ENCODE results near the gene TAS1R1.

The TAS1R1 gene

DNA sequence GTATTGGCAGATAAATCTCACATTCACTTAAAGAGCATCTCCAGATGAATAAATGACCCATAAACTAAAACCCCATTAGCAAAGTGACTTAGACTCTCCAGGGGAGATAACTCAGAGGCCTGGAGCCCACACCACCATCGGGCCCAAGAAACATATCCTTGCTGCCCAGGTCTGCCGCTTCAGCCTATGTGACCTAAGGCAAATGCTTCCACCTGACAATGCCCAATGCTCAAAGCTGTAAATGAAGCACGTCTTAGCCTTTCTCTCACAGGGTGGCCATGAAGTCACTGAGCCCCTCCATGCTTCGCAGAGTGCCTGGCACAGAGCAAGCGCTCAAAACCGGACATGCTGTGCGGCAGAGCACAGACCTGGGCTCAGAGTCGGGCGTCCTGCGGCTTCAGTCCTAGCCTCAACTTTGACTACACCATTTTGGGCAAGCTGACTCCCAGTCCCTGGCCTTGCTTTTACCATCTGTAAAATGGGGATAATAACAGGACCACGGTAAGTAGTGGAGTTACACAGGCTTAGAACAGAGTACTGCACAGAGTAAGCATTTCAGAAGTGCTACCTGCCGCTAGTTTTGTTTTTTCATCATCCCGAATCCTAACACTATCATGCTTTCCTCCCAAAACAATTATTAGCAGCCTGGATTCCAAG is 24.5 kb upstream of the TAS1R1 start:
- Histone ChIP-seq H3K9ac (ENCODE audit: insufficient read length) (no peak overlapping the region), H3K4me3 (no peak overlapping the region), H3K36me3 (ENCODE audit: insufficient read depth, low read length) (peaks cover 61% of the 10 kb centered on the region), H3K27ac (no peak overlapping the region), H3K9me3 (ENCODE audit: low read depth, low read length) (no peaks in the 10 kb centered on the region)
- TF ChIP-seq POLR2AphosphoS5 (IDR thresholded peaks at IDR 0.05; ENCODE audit: borderline replicate concordance, low read depth, low read length) (no peak), FOXP2 (optimal IDR thresholded peaks at IDR 0.05; ENCODE audit: control extremely low read depth, extremely low read length, insufficient read depth) (no peak), EZH2 (IDR thresholded peaks at IDR 0.05) (no peak)
- no peak for DNase-seq (ENCODE audit: low read depth, low spot score)

DNA sequence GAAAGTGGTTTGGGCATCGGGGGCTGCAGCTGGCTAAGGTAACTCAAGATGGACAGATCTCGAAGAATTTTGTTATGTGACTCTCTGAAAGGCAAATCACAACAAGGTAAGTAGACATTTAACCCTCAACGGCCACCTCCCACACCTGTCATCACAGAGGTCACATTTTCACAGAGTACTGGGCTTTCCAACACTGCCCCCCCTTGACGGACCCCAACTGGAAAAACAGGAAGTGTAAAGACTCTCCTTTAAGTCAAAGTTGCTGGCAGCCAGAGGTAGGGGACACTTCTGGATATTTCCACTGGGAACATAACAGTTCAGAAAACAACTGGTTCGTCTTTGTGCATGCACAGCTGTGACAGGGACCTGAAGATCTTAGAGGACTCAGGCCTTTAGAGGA is 23.1 kb upstream of the TAS1R1 start:
- TF ChIP-seq FOXP2 (optimal IDR thresholded peaks at IDR 0.05; ENCODE audit: control extremely low read depth, extremely low read length, insufficient read depth) (no peak), POLR2AphosphoS5 (IDR thresholded peaks at IDR 0.05; ENCODE audit: borderline replicate concordance, low read depth, low read length) (no peak), EZH2 (IDR thresholded peaks at IDR 0.05) (no peak)
- no peak for DNase-seq (ENCODE audit: low read depth, low spot score)
- Histone ChIP-seq H3K27ac (no peak overlapping the region), H3K9ac (ENCODE audit: insufficient read length) (no peak overlapping the region), H3K9me3 (ENCODE audit: low read depth, low read length) (no peaks in the 10 kb centered on the region), H3K4me3 (no peak overlapping the region), H3K36me3 (ENCODE audit: insufficient read depth, low read length) (peaks cover 54% of the 10 kb centered on the region)

DNA sequence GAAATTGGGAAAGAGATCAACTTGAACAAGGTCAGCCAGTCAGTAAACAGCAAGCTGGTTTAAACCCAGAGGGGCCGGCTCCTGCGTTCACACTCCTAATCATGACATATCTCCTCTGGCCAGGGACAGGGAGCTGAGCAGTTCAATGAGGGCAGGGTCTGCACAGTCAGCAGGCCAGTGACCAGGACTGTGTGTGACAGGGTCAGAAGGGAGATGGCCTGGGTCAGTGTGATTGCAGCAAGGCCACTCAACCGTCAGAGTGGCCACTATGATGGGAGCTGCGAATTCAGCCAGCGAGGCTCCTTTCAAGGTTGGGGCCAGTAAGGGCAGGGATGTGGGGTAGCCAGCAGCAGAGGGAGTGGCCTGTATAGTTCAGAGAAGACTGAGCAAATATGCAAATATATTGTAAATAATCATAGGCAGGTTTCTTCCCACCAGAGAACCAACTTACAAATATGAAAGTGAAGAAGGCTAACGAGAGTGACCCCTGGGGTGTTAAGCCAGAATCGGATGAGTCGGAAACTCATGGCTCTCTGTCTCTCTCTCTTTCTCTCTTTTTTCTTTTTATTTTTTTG is 20.8 kb upstream of the TAS1R1 start:
- TF ChIP-seq FOXP2 (optimal IDR thresholded peaks at IDR 0.05; ENCODE audit: control extremely low read depth, extremely low read length, insufficient read depth) (no peak), POLR2AphosphoS5 (IDR thresholded peaks at IDR 0.05; ENCODE audit: borderline replicate concordance, low read depth, low read length) (no peak)
- H3K27ac ChIP-seq = no peak overlapping the region
- no peaks in the 10 kb centered on the region for H3K9me3 ChIP-seq (ENCODE audit: low read depth, low read length)
- no peak overlapping the region for H3K4me3 ChIP-seq
- H3K36me3 ChIP-seq (ENCODE audit: insufficient read depth, low read length) = peaks cover 43% of the 10 kb centered on the region
- DNase-seq (ENCODE audit: low read depth, low spot score) = no peak
- no peak overlapping the region for H3K9ac ChIP-seq (ENCODE audit: insufficient read length)

DNA sequence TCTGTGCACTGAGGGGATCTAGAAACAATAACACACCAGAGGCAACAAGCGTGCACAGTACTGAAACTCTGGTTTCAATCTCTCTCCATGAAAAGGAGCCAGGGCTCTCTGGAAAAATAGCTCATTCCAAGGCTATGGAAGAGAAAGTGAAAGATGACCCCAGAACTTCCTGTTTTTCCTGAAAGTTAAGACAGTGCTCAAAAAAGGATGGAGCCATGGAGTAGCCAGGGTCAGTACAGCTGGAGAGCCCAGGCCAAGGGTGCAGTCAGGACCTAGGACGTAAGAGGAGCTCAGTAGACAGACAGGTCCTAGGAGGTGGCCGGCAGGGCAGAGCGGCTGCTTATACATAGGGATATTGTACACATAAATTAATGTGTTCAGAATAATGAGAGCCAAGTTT is 19.9 kb upstream of the TAS1R1 start:
- peaks cover 41% of the 10 kb centered on the region for H3K36me3 ChIP-seq (ENCODE audit: insufficient read depth, low read length)
- no peak for TF ChIP-seq POLR2AphosphoS5 (IDR thresholded peaks at IDR 0.05; ENCODE audit: borderline replicate concordance, low read depth, low read length)
- no peak overlapping the region for H3K27ac ChIP-seq
- H3K4me3 ChIP-seq = no peak overlapping the region
- DNase-seq (ENCODE audit: low read depth, low spot score) = no peak
- no peak overlapping the region for H3K9ac ChIP-seq (ENCODE audit: insufficient read length)
- no peaks in the 10 kb centered on the region for H3K9me3 ChIP-seq (ENCODE audit: low read depth, low read length)

DNA sequence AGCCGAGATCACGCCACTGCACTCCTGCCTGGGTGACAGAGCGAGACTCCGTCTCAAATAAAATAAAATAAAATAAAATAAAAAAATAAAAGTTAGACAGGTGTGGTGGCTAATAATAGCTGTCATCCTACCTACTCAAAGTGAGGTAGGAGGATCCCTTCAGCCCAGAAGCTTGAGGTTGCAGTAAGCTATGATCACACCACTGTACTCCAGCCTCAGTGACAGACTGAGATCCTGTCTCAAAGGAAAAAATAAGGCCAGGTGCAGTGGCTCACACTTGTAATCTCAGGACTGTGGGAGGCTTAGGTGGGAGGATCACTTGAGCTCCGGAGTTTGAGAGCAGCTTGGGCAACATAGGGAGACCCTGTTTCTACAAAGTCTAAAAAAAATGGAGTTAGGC is 18.8 kb upstream of the TAS1R1 start:
- no peak for TF ChIP-seq FOXP2 (optimal IDR thresholded peaks at IDR 0.05; ENCODE audit: control extremely low read depth, extremely low read length, insufficient read depth)
- TF ChIP-seq POLR2AphosphoS5 (IDR thresholded peaks at IDR 0.05; ENCODE audit: borderline replicate concordance, low read depth, low read length) = no peak
- TF ChIP-seq EZH2 (IDR thresholded peaks at IDR 0.05) = no peak
- H3K4me3 ChIP-seq = no peak overlapping the region
- no peaks in the 10 kb centered on the region for H3K9me3 ChIP-seq (ENCODE audit: low read depth, low read length)
- H3K36me3 ChIP-seq (ENCODE audit: insufficient read depth, low read length) = peaks cover 33% of the 10 kb centered on the region
- H3K27ac ChIP-seq = no peak overlapping the region
- H3K9ac ChIP-seq (ENCODE audit: insufficient read length) = no peak overlapping the region
- DNase-seq (ENCODE audit: low read depth, low spot score) = no peak

DNA sequence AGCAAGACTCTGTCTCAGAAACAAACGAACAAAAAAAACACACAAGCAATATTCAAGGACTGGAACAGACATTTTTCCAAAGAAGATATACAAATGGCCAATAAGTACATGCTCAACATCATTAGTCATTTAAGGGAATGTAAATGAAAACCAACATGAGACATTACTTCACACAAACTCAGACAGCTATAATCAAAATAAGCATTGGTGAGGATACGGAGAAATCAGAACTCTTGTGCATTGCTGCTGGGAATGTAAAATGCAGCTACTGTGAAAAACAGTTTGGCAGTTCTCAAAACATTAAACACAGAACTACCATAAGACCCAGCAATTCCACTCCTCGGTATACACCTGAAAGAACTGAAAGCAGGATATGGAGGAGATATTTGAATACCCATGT is 16.2 kb upstream of the TAS1R1 start:
- no peak overlapping the region for H3K4me3 ChIP-seq
- DNase-seq (ENCODE audit: low read depth, low spot score) = no peak
- no peaks in the 10 kb centered on the region for H3K9me3 ChIP-seq (ENCODE audit: low read depth, low read length)
- no peak overlapping the region for H3K27ac ChIP-seq
- TF ChIP-seq EZH2 (IDR thresholded peaks at IDR 0.05) (no peak), POLR2AphosphoS5 (IDR thresholded peaks at IDR 0.05; ENCODE audit: borderline replicate concordance, low read depth, low read length) (no peak), FOXP2 (optimal IDR thresholded peaks at IDR 0.05; ENCODE audit: control extremely low read depth, extremely low read length, insufficient read depth) (no peak)
- peaks cover 19% of the 10 kb centered on the region for H3K36me3 ChIP-seq (ENCODE audit: insufficient read depth, low read length)
- H3K9ac ChIP-seq (ENCODE audit: insufficient read length) = no peak overlapping the region

DNA sequence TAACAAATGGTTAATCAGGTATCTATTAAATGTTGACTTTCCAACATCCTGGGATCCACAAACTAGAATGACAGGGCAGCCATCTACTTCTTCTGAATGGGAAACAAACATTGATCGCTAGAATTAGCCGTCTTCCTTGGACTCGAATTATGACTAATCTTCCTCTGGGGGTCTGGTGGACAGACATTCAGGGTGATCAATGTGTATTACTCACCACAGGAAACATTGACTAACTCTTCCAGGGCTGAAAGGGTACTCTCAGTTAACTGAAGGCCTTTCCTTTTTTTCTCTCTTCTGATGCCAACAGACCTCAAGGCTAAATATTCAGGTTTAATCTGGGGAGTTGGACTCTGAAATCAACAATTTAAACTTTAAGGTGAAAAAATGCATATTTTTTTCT is 10.3 kb upstream of the TAS1R1 start:
- H3K36me3 ChIP-seq (ENCODE audit: insufficient read depth, low read length) = peaks cover 65% of the 10 kb centered on the region
- H3K9ac ChIP-seq (ENCODE audit: insufficient read length) = no peak overlapping the region
- no peak for TF ChIP-seq FOXP2 (optimal IDR thresholded peaks at IDR 0.05; ENCODE audit: control extremely low read depth, extremely low read length, insufficient read depth)
- no peak for TF ChIP-seq EZH2 (IDR thresholded peaks at IDR 0.05)
- TF ChIP-seq POLR2AphosphoS5 (IDR thresholded peaks at IDR 0.05; ENCODE audit: borderline replicate concordance, low read depth, low read length) = no peak
- H3K27ac ChIP-seq = no peak overlapping the region
- no peak overlapping the region for H3K4me3 ChIP-seq
- no peak for DNase-seq (ENCODE audit: low read depth, low spot score)
- no peaks in the 10 kb centered on the region for H3K9me3 ChIP-seq (ENCODE audit: low read depth, low read length)

DNA sequence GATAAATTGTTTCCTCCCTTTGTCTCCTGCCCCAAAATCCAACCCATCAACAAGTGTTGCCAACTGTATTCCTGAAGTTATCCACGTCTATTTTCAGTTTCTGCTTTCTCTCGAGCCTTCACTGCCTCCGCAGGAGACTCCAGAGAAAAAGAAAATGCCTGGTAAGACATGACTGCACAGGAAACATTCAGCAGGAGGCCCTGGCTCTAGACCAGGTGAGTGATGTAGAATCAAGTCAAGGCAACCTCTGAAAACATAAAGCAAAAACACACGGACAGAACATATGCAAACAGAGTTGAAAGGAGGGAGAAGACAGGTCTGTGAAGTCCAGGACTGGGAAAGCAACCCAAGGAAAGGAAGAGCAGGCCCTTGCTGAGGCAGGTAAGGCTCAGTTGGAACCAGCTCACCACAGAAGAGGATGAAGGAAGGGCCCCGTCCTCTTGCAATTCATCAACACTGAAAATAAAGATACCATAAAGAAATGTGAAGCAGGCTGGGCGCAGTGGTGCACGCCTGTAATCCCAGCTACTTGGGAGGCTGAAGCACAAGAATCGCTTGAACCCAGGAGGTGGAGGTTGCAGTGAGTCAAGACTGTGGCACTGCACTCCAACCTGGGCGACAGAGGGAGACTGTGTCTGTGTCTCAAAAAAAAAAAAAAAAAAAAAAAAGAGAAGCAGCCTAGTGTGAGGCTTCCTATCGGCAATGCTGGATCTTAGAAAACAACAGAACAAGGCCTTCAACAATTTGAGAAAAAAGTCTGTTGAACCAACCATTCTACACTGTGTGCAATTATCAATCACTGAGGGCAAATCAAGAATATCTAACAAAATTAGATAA is 9.6 kb upstream of the TAS1R1 start:
- Histone ChIP-seq H3K9ac (ENCODE audit: insufficient read length) (no peak overlapping the region), H3K4me3 (no peak overlapping the region), H3K27ac (no peak overlapping the region), H3K36me3 (ENCODE audit: insufficient read depth, low read length) (peaks cover 71% of the 10 kb centered on the region), H3K9me3 (ENCODE audit: low read depth, low read length) (no peaks in the 10 kb centered on the region)
- no peak for DNase-seq (ENCODE audit: low read depth, low spot score)
- TF ChIP-seq FOXP2 (optimal IDR thresholded peaks at IDR 0.05; ENCODE audit: control extremely low read depth, extremely low read length, insufficient read depth) (no peak), POLR2AphosphoS5 (IDR thresholded peaks at IDR 0.05; ENCODE audit: borderline replicate concordance, low read depth, low read length) (no peak), EZH2 (IDR thresholded peaks at IDR 0.05) (no peak)

Measured in SK-N-MC (cell line).